Trophoblast cell (in vitro differentiated cells and primary cell): ENCODE results near the gene CENPP.

Experiments used
- DNase-seq, 2 donors: peaks; one replicate each; pipeline ENCODE4 v3.0.0-alpha.2; 2016
- H2AFZ ChIP-seq: 2 replicates; pipeline ENCODE4 v1.6.1; 2013; ENCODE audit warnings: low read length, moderate library complexity, mild to moderate bottlenecking; ENCODE audit not compliant: insufficient read depth, poor library complexity
- H2AK5ac ChIP-seq: 2 replicates; pipeline ENCODE4 v1.6.1; 2013; ENCODE audit warnings: mild to moderate bottlenecking, low read length
- H2BK120ac ChIP-seq: 2 replicates; pipeline ENCODE4 v1.6.1; 2013; ENCODE audit warnings: low read length, mild to moderate bottlenecking, moderate library complexity; ENCODE audit not compliant: insufficient read depth, poor library complexity
- H2BK12ac ChIP-seq: 2 replicates; pipeline ENCODE4 v1.6.1; 2013; ENCODE audit warnings: mild to moderate bottlenecking, low read length, moderate library complexity
- H2BK5ac ChIP-seq: 2 replicates; pipeline ENCODE4 v1.6.1; 2013; ENCODE audit warnings: low read length, low read depth, moderate library complexity, mild to moderate bottlenecking; ENCODE audit not compliant: poor library complexity
- H3K14ac ChIP-seq: 2 replicates; pipeline ENCODE4 v1.6.1; 2013; ENCODE audit warnings: mild to moderate bottlenecking, low read length
- H3K18ac ChIP-seq: 2 replicates; pipeline ENCODE4 v1.6.1; 2013; ENCODE audit warnings: mild to moderate bottlenecking, low read length
- H3K23ac ChIP-seq: 2 replicates; pipeline ENCODE4 v1.6.1; 2013; ENCODE audit warnings: low read length
- H3K27ac ChIP-seq: 2 replicates; pipeline ENCODE4 v1.5.1; 2013; ENCODE audit warnings: low read depth, mild to moderate bottlenecking, inconsistent platforms, low read length, moderate library complexity
- H3K27me3 ChIP-seq: 2 replicates; pipeline ENCODE4 v1.6.1; 2013; ENCODE audit warnings: inconsistent platforms, mild to moderate bottlenecking, low read length, moderate library complexity; ENCODE audit not compliant: insufficient read depth
- H3K36me3 ChIP-seq, 2 experiments: 1 replicate in 1 of 2; 2 replicates in 1 of 2; pipeline ENCODE4 v1.6.1; 2013; ENCODE audit warnings: low read length in 2 of 2, mild to moderate bottlenecking in 2 of 2, moderate library complexity in 1 of 2; ENCODE audit not compliant: insufficient read depth in 2 of 2, control insufficient read depth in 1 of 2
- H3K4ac ChIP-seq: 2 replicates; pipeline ENCODE4 v1.6.1; 2013; ENCODE audit warnings: low read depth, mild to moderate bottlenecking, low read length, moderate library complexity
- H3K4me1 ChIP-seq, 2 experiments: 1 replicate in 1 of 2; 2 replicates in 1 of 2; pipeline ENCODE4 v1.6.1; 2013; ENCODE audit warnings: low read length in 2 of 2, mild to moderate bottlenecking in 2 of 2, moderate library complexity in 1 of 2; ENCODE audit not compliant: insufficient read depth in 2 of 2, control insufficient read depth in 1 of 2
- H3K4me2 ChIP-seq: 2 replicates; pipeline ENCODE4 v1.6.1; 2013; ENCODE audit warnings: inconsistent platforms, mild to moderate bottlenecking, low read length, moderate library complexity
- H3K4me3 ChIP-seq: 2 replicates; pipeline ENCODE4 v1.5.1; 2013; ENCODE audit warnings: mild to moderate bottlenecking, low read depth, low read length, inconsistent platforms
- H3K79me1 ChIP-seq: one replicate; pipeline ENCODE4 v1.6.1; 2013; ENCODE audit warnings: low read length
- H3K79me2 ChIP-seq: 2 replicates; pipeline ENCODE4 v1.6.1; 2013; ENCODE audit warnings: low read length, mild to moderate bottlenecking; ENCODE audit not compliant: control insufficient read depth, insufficient read depth, poor library complexity
- H3K9ac ChIP-seq: 2 replicates; pipeline ENCODE4 v1.6.1; 2013; ENCODE audit warnings: mild to moderate bottlenecking, low read length
- H3K9me3 ChIP-seq: 2 replicates; pipeline ENCODE4 v1.6.1; 2013; ENCODE audit warnings: low read depth, mild to moderate bottlenecking, control low read depth, inconsistent platforms, low read length; ENCODE audit not compliant: insufficient read depth
- H4K12ac ChIP-seq: 2 replicates; pipeline ENCODE4 v1.6.1; 2013; ENCODE audit warnings: low read depth, mild to moderate bottlenecking, low read length, moderate library complexity
- H4K8ac ChIP-seq: 2 replicates; pipeline ENCODE4 v1.6.1; 2013; ENCODE audit warnings: low read depth, mild to moderate bottlenecking, low read length, moderate library complexity
- H4K91ac ChIP-seq: one replicate; pipeline ENCODE4 v1.6.1; 2013; ENCODE audit warnings: low read depth, mild to moderate bottlenecking, low read length, moderate library complexity
- WGBS: extraction: QIAGEN DNeasy Blood & Tissue Kit; methylation state at CpG from one replicate; pipeline ENCODE4 v1.1.7; 2013; ENCODE audit warnings: missing lambda C conversion rate; ENCODE audit not compliant: insufficient read length, insufficient coverage; ENCODE audit errors: extremely low coverage; 5-methylcytosine and 5-hydroxymethylcytosine counted together

CENPP gene

GRCh38 chr9:92480291-92480771, 154.6 kb downstream of the CENPP start:
- Histone ChIP-seq H3K4ac (no peak overlapping the region), H3K4me2 (no peak overlapping the region), H3K79me1 (no peaks in the 10 kb centered on the region), H3K27ac (peak overlapping the region; percentile 27), H3K18ac (no peak overlapping the region), H4K8ac (no peak overlapping the region), H2BK12ac (no peak overlapping the region), H4K12ac (no peak overlapping the region), H3K9me3 (no peaks in the 10 kb centered on the region), H3K27me3 (no peaks in the 10 kb centered on the region), H3K36me3 (no peaks in the 10 kb centered on the region), H3K4me3 (no peak overlapping the region), H2AK5ac (no peak overlapping the region), H2BK5ac (no peak overlapping the region), H2AFZ (no peak overlapping the region), H3K9ac (no peak overlapping the region), H3K4me1 (peaks cover 0 to 2% of the 10 kb centered on the region in 2 experiments), H4K91ac (no peak overlapping the region), H2BK120ac (no peak overlapping the region), H3K14ac (no peak overlapping the region), H3K79me2 (no peaks in the 10 kb centered on the region), H3K23ac (no peak overlapping the region)
- DNase-seq, result no peak
- no CpG with 5 or more reads among the region's 2 CpGs for WGBS

- H2BK5ac ChIP-seq, result no peak overlapping the region
- no peaks in the 10 kb centered on the region for H3K79me1 ChIP-seq
- H2BK120ac ChIP-seq, result no peak overlapping the region
- H2AK5ac ChIP-seq, result no peak overlapping the region
- no peaks in the 10 kb centered on the region for H3K36me3 ChIP-seq
- H2BK12ac ChIP-seq, result no peak overlapping the region
- no peak overlapping the region for H3K4me2 ChIP-seq
- no CpG with 5 or more reads among the region's 2 CpGs for WGBS
- H3K27ac ChIP-seq, result no peak overlapping the region
- no peak overlapping the region for H2AFZ ChIP-seq
- H4K91ac ChIP-seq, result no peak overlapping the region
- H3K9me3 ChIP-seq, result no peaks in the 10 kb centered on the region
- no peak overlapping the region for H3K4me3 ChIP-seq
- no peak overlapping the region for H3K23ac ChIP-seq
- DNase-seq, result no peak
- H3K4ac ChIP-seq, result no peak overlapping the region
- no peak overlapping the region for H3K9ac ChIP-seq
- no peak overlapping the region for H3K14ac ChIP-seq
- no peaks in the 10 kb centered on the region for H3K79me2 ChIP-seq
- H3K27me3 ChIP-seq, result no peaks in the 10 kb centered on the region
- H4K12ac ChIP-seq, result no peak overlapping the region
- H3K18ac ChIP-seq, result no peak overlapping the region
- H3K4me1 ChIP-seq, result peaks cover 0 to 2% of the 10 kb centered on the region in 2 experiments
- no peak overlapping the region for H4K8ac ChIP-seq
Measured at GRCh38 chr9:92480986-92481633, 155.4 kb downstream of the CENPP start.

GRCh38 chr9:92482329-92482728, 156.6 kb downstream of the CENPP start, which contains the start of gene ASPN:
ASPN (minus strand) TSS chr9:92482506.
- H3K9me3 ChIP-seq, result no peaks in the 10 kb centered on the region
- H2AFZ ChIP-seq, result no peak within 1 kb of the TSS
- no peak within 1 kb of the TSS for H4K8ac ChIP-seq
- H4K12ac ChIP-seq, result no peak within 1 kb of the TSS
- no peaks in the 10 kb centered on the region for H3K79me1 ChIP-seq
- H3K14ac ChIP-seq, result no peak within 1 kb of the TSS
- no peak within 1 kb of the TSS for H2AK5ac ChIP-seq
- H3K4me1 ChIP-seq, result peaks cover 0 to 2% of the 10 kb centered on the region in 2 experiments
- H3K27ac ChIP-seq, result no peak within 1 kb of the TSS
- H4K91ac ChIP-seq, result no peak within 1 kb of the TSS
- no peaks in the 10 kb centered on the region for H3K79me2 ChIP-seq
- no peak within 1 kb of the TSS for H3K18ac ChIP-seq
- H2BK12ac ChIP-seq, result no peak within 1 kb of the TSS
- H3K27me3 ChIP-seq, result no peaks in the 10 kb centered on the region
- H3K4ac ChIP-seq, result no peak within 1 kb of the TSS
- no peak within 1 kb of the TSS for H3K23ac ChIP-seq
- no peak within 1 kb of the TSS for H3K9ac ChIP-seq
- no peak within 1 kb of the TSS for H2BK5ac ChIP-seq
- H3K4me2 ChIP-seq, result no peak within 1 kb of the TSS
- no peak within 1 kb of the TSS for H2BK120ac ChIP-seq
- DNase-seq, result no peak
- no peak within 1 kb of the TSS for H3K4me3 ChIP-seq
- no CpG with 5 or more reads among the region's 3 CpGs for WGBS
- H3K36me3 ChIP-seq, result no peaks in the 10 kb centered on the region

- DNase-seq, result no peak
- no peak overlapping the region for H3K9ac ChIP-seq
- H3K36me3 ChIP-seq, result no peaks in the 10 kb centered on the region
- H3K4me3 ChIP-seq, result no peak overlapping the region
- H2BK120ac ChIP-seq, result no peak overlapping the region
- no peak overlapping the region for H2AFZ ChIP-seq
- H4K12ac ChIP-seq, result no peak overlapping the region
- no peak overlapping the region for H3K23ac ChIP-seq
- no peak overlapping the region for H3K18ac ChIP-seq
- no peak overlapping the region for H3K4me2 ChIP-seq
- no peak overlapping the region for H3K14ac ChIP-seq
- no peak overlapping the region for H2BK5ac ChIP-seq
- H3K79me1 ChIP-seq, result no peaks in the 10 kb centered on the region
- H3K9me3 ChIP-seq, result no peaks in the 10 kb centered on the region
- H2BK12ac ChIP-seq, result no peak overlapping the region
- H3K4ac ChIP-seq, result no peak overlapping the region
- H3K79me2 ChIP-seq, result no peaks in the 10 kb centered on the region
- H3K4me1 ChIP-seq, result peaks cover 0 to 2% of the 10 kb centered on the region in 2 experiments
- H3K27ac ChIP-seq, result no peak overlapping the region
- no peak overlapping the region for H4K91ac ChIP-seq
- no peak overlapping the region for H2AK5ac ChIP-seq
- H4K8ac ChIP-seq, result no peak overlapping the region
- H3K27me3 ChIP-seq, result no peaks in the 10 kb centered on the region
Measured at GRCh38 chr9:92482805-92483204, 157.1 kb downstream of the CENPP start.
